ENCODE results near the gene YPEL5. TPM values are rescaled to one million over a fixed set of nuclear protein-coding genes. Genes with fewer than 3 reads are reported as not detected.

Gene YPEL5
- total and polyA plus RNA-seq, 2 donors from 2014 or later = 102 to 109 TPM

DNA sequence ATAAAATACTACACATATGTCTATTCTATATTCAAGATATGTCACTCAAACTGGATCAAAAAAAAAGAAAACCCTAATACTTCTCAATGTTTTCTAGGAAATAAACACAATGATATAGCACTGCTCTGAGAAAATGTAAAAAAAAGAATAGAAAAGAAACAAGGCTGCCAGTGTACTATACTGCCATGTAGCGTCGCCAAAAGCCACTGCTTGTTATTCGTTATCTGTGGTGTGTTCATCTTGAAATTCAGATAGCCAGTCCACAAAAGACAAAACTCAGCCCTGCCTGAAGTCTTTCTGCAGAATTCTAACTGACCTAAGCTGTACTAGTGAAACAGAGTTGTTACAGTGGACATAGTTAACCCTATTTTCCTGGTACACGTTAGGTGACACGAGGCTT, 12.2 kb upstream of the YPEL5 start:
- intact Hi-C loops (cut with DNase I) = no loop called here
- no peak for FAIRE-seq

DNA sequence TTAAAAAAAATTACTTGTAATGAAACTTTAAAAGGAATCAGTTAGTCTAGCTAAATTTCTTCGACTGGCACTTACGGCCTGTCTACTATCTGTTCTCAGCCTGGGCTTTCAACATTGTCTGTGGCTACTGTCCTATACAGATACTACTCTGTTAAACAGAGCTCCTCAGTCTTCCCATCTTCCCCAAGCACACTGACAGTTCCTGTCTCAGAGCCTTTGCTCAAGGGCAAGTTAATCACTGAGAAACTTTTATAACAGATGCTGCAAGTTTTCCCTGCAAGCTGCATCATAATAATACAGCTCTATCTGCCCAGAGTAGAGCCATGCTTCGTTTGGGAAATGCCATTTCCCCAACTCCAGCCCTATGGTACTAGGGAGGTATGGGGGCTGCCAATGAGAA, 11.3 kb upstream of the YPEL5 start:
- intact Hi-C loops (cut with DNase I) = no loop called here
- no peaks in the 10 kb centered on the region for H3K4me1 ChIP-seq (ENCODE audit: control insufficient read depth in 2 of 3, insufficient read depth in 2 of 3, low read depth in 1 of 3, low read length in 3 of 3)
- no peak overlapping the region for H3K27ac ChIP-seq (ENCODE audit: low read depth in 2 of 2, low read length in 2 of 2)
- DNase-seq = no peak
- no peak overlapping the region for H3K9ac ChIP-seq (ENCODE audit: low read length in 3 of 3)
- H3K9me3 ChIP-seq (ENCODE audit: control insufficient read depth in 2 of 3, insufficient read depth in 1 of 3, low read length in 3 of 3) = no peaks in the 10 kb centered on the region
- no peak for FAIRE-seq
- H3K4me3 ChIP-seq (ENCODE audit: low read length in 3 of 3) = no peak overlapping the region
- H3K36me3 ChIP-seq (ENCODE audit: control insufficient read depth in 2 of 3, insufficient read depth in 3 of 3, low read length in 3 of 3) = no peaks in the 10 kb centered on the region
- no peaks in the 10 kb centered on the region for H3K27me3 ChIP-seq (ENCODE audit: control insufficient read depth, insufficient read depth, low read length)
- TF ChIP-seq, protein P1, sequence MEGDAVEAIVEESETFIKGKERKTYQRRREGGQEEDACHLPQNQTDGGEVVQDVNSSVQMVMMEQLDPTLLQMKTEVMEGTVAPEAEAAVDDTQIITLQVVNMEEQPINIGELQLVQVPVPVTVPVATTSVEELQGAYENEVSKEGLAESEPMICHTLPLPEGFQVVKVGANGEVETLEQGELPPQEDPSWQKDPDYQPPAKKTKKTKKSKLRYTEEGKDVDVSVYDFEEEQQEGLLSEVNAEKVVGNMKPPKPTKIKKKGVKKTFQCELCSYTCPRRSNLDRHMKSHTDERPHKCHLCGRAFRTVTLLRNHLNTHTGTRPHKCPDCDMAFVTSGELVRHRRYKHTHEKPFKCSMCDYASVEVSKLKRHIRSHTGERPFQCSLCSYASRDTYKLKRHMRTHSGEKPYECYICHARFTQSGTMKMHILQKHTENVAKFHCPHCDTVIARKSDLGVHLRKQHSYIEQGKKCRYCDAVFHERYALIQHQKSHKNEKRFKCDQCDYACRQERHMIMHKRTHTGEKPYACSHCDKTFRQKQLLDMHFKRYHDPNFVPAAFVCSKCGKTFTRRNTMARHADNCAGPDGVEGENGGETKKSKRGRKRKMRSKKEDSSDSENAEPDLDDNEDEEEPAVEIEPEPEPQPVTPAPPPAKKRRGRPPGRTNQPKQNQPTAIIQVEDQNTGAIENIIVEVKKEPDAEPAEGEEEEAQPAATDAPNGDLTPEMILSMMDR (IDR thresholded peaks at IDR 0.05; ENCODE audit: borderline replicate concordance, extremely low read depth, insufficient read depth) = no peak

More for the DNA sequence above, 12.2 kb upstream of the YPEL5 start:
- no peak overlapping the region for H3K4me3 ChIP-seq (ENCODE audit: low read length in 3 of 3)
- H3K36me3 ChIP-seq (ENCODE audit: control insufficient read depth in 2 of 3, insufficient read depth in 3 of 3, low read length in 3 of 3) = no peaks in the 10 kb centered on the region
- TF ChIP-seq, protein P1 (IDR thresholded peaks at IDR 0.05; ENCODE audit: borderline replicate concordance, extremely low read depth, insufficient read depth) = no peak
- H3K27ac ChIP-seq (ENCODE audit: low read depth in 2 of 2, low read length in 2 of 2) = no peak overlapping the region
- no peak for DNase-seq
- H3K9ac ChIP-seq (ENCODE audit: low read length in 3 of 3) = no peak overlapping the region
- H3K4me1 ChIP-seq (ENCODE audit: control insufficient read depth in 2 of 3, insufficient read depth in 2 of 3, low read depth in 1 of 3, low read length in 3 of 3) = no peaks in the 10 kb centered on the region
- no peaks in the 10 kb centered on the region for H3K27me3 ChIP-seq (ENCODE audit: control insufficient read depth, insufficient read depth, low read length)
- H3K9me3 ChIP-seq (ENCODE audit: control insufficient read depth in 2 of 3, insufficient read depth in 1 of 3, low read length in 3 of 3) = no peaks in the 10 kb centered on the region

DNA sequence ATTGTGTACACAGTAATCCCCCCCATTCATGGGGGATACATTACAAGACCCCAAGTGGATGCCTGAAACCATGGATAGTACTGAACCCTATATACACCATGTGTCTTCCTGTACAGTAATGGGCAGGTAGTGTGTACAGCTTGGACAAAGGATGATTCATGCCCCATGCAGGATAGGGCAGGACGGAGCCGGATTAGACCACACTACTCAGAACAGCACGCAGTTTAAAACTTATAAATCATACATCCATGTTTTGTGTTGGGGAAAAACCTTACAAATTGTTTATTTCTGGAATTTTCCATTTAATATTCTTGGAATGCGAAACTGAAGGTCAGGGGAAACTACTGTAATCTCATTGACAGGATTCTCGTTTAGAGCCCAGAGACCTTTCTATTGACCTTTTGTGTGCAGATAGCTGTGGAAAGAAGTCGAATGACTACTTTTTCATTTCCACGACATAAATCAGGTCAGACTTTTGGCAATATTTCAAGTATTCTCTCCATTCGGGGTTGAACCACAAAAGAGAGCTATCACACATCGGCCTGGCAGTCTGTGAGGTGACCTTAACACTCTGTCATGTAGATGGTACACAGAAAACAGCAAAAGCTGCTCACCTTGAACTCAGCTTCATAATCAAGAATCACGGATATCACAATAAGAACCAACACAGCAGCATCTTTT, 9.9 kb upstream of the YPEL5 start:
- intact Hi-C loops (cut with DNase I) = no loop called here
- no peak overlapping the region for H3K4me3 ChIP-seq (ENCODE audit: low read length in 3 of 3)
- TF ChIP-seq, protein P1 (IDR thresholded peaks at IDR 0.05; ENCODE audit: borderline replicate concordance, extremely low read depth, insufficient read depth) = no peak
- H3K9me3 ChIP-seq (ENCODE audit: control insufficient read depth in 2 of 3, insufficient read depth in 1 of 3, low read length in 3 of 3) = no peaks in the 10 kb centered on the region
- H3K27me3 ChIP-seq (ENCODE audit: control insufficient read depth, insufficient read depth, low read length) = no peaks in the 10 kb centered on the region
- no peak overlapping the region for H3K27ac ChIP-seq (ENCODE audit: low read depth in 2 of 2, low read length in 2 of 2)
- H3K9ac ChIP-seq (ENCODE audit: low read length in 3 of 3) = no peak overlapping the region
- H3K4me1 ChIP-seq (ENCODE audit: control insufficient read depth in 2 of 3, insufficient read depth in 2 of 3, low read depth in 1 of 3, low read length in 3 of 3) = no peaks in the 10 kb centered on the region
- H3K36me3 ChIP-seq (ENCODE audit: control insufficient read depth in 2 of 3, insufficient read depth in 3 of 3, low read length in 3 of 3) = no peaks in the 10 kb centered on the region
- DNase-seq (no peak), FAIRE-seq (no peak)

Measured in kidney (tissue), 14 donors.